Stimulated activated CD8-positive, alpha-beta memory T cell treated with anti-CD3 and anti-CD28 coated beads, Interleukin-12 subunit alpha, Interleukin-12 subunit beta, amount 100 ng/mL, for 1 hour (primary cell): ENCODE data around the gene PTPN12.
"Not testable (repeated sequence)": the region's sequence is repeated elsewhere in the genome, so short reads cannot be mapped to it uniquely, and the experiment has no call there.

Experiments used
- DNase-seq: peaks from one replicate; pipeline ENCODE4 v3.0.0-alpha.2; 2020; ENCODE audit warnings: low read depth

The PTPN12 gene

GRCh38 chr7:77579797-77580196, 42.7 kb downstream of the PTPN12 start:
- no peak for DNase-seq

- DNase-seq: no peak
These were observed 43.8 kb downstream of the PTPN12 start for GRCh38 chr7:77580762-77581350.

DNA sequence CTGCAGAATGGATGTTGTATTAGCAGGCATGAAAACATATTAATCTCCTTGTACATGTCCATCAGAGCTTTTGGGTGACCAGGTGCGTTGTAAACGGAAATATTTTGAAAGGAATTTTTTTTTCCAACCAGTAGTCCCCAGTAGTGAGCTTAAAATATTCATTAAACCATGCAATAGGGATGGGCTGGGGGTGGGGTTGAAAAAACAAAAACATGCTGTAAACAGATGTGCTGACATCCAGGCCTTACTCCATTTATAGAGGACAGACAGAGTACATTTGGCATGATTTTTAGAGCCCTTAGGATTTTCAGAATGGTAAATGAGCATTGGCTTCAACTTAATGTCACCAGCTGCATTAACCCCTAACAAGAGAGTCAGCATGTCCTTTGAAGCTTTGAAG, 50.2 kb downstream of the PTPN12 start:
- no peak for DNase-seq

DNA sequence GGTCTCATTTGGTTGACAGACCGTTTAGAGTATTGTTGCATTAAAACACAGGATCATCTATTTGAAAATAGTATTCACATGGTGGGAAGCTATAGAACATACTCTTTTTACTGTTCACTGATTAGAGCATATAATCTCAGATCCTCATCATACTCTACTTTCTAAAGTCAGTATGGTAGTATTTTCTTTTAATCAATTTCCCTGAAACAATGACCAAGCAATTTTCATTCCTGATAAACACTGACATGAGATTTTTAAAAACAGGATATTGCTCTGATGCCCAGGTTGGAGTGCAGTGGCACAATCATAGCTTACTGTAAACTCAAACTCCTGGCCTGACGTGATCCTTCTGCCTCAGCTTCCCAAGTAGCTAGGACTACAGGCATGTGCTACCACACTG, 63.9 kb downstream of the PTPN12 start:
- no peak for DNase-seq

- DNase-seq: no peak
These were observed 69.5 kb downstream of the PTPN12 start for GRCh38 chr7:77606562-77606961.

DNA sequence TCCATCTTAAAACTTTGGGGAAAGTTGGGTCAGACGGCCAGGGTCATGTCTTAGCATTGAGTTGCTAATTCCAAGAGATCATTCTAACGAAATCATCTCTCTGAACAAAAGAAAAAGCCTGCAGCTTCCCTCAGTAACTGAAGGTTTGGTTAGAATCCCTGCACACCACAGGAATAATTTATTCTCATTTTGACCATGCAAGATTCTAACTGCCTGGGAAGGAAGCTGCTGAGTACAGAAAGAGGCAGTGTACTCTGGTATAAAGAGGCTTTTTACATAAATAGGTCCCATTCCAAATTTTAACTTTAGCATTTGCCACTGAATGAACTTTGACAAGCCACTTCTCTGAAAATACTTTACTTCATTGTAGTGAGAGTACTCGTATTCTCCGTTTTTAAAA, 82.2 kb downstream of the PTPN12 start:
- no peak for DNase-seq

DNA sequence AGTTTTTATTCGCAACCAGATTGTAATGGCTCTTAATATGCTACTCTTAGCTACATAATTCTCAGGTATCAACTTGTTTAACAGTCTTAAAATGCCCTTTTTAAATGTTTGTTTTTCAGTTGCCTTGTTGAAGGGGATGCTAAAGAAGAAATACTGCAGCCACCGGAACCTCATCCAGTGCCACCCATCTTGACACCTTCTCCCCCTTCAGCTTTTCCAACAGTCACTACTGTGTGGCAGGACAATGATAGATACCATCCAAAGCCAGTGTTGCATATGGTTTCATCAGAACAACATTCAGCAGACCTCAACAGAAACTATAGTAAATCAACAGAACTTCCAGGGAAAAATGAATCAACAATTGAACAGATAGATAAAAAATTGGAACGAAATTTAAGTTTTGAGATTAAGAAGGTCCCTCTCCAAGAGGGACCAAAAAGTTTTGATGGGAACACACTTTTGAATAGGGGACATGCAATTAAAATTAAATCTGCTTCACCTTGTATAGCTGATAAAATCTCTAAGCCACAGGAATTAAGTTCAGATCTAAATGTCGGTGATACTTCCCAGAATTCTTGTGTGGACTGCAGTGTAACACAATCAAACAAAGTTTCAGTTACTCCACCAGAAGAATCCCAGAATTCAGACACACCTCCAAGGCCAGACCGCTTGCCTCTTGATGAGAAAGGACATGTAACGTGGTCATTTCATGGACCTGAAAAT, 89.7 kb downstream of the PTPN12 start:
- no peak for DNase-seq

- DNase-seq: no peak
These were observed 90.2 kb downstream of the PTPN12 start for GRCh38 chr7:77627309-77627676.

DNA sequence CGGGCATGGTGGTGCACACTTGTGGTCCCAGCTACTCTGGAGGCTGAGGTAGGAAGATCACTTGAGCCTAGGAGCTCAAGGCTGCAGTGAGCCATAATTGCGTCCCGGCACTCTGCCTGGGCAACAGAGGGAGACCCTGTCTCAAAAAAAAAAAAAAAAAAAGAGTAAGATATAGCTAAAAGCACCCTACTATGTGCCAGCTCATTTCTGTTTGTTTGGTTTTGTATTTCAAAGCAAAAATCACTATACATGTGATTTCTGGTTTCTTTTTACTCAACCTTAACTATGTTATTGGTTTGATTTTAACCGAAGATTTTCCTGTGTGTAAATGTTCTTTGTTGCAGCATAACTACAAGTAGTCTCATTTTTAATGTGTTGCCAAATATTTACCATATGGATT, 92.7 kb downstream of the PTPN12 start:
- DNase-seq: no peak

GRCh38 chr7:77631820-77632219, 94.7 kb downstream of the PTPN12 start:
- no peak for DNase-seq

GRCh38 chr7:77644774-77645173, 107.7 kb downstream of the PTPN12 start:
- no peak for DNase-seq

GRCh38 chr7:77648742-77649338, 111.7 kb downstream of the PTPN12 start:
- no peak for DNase-seq

DNA sequence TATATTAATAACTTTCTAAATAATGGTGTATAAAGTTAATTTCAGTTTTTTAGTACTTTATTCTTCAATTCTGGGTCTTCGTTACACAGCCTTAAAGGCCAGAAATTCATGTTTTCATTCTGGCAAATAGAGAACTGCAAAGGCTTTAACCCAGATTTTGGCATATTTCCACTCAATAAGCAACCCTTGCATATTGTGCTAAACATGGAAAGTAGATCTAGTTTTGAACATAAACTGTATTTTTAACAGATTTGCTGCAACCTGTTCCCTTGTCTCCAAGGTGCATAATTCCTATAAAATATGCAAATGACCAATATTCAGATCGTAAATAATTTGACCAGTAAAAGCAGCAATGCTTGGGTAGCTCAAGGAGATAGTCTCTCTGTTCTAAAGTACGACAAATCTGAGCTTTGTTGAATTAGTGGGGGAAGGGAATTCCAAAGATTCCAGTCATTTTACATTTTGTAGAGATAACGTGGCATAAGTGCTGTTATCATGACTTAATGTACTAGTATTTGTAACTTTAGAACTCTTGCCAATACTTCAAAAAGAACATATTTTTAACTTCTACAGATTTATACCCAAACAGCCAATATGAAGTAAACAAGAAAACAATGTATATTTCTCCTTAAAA, 112.7 kb downstream of the PTPN12 start:
- DNase-seq: no peak

GRCh38 chr7:77651575-77652162, 114.6 kb downstream of the PTPN12 start:
- no peak for DNase-seq

GRCh38 chr7:77652826-77653225, 115.7 kb downstream of the PTPN12 start:
- not testable (repeated sequence) for DNase-seq

DNA sequence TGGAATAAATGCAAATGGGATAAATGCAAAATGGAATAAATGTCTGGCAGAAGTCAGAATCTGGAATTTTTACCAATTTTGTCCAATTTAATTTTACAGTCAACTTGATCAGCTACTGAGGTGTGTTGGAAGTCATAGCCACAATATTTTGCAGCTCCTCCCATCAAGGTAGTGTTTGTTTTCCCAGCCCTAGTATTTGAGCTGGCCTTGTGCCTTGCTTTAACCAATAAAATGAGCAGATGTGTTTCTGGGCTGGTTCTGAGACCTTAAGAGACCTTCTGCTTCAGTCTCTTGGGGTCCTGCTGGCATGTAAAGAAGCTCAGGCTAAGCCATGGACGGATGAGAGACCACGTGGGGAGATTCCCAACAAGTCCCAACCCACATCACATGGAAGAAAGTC, 116.5 kb downstream of the PTPN12 start:
- DNase-seq: no peak

GRCh38 chr7:77655356-77655755, 118.3 kb downstream of the PTPN12 start:
- DNase-seq: no peak

DNA sequence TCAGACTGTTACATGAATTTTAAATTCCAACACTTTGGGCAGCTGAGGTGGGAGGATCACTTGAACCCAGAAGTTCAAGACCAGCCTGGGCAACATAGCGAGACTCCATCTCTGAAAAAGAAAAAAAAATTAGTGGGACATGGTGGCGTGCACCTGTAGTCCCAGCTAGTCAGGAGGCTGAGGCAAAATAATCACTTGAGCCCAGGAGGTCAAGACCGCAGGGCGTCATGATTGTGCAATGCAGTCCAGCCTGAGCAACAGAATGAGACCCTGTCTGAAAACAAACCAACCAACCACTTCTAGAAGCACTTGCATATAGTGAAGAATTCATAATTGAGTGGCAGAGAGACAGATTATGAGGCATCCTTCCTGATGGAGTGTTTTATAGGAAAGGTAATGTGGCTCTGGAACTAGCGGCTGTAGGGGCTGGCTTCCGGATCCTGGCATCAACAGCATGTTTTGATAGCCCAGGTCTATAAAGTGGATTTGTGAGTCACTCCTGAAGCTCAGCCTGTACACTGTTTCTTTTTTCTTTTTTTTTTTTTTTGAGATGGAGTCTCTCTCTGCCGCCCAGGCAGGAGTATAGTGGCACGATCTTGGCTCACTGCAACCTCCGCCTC, 118.9 kb downstream of the PTPN12 start:
- DNase-seq: no peak

DNA sequence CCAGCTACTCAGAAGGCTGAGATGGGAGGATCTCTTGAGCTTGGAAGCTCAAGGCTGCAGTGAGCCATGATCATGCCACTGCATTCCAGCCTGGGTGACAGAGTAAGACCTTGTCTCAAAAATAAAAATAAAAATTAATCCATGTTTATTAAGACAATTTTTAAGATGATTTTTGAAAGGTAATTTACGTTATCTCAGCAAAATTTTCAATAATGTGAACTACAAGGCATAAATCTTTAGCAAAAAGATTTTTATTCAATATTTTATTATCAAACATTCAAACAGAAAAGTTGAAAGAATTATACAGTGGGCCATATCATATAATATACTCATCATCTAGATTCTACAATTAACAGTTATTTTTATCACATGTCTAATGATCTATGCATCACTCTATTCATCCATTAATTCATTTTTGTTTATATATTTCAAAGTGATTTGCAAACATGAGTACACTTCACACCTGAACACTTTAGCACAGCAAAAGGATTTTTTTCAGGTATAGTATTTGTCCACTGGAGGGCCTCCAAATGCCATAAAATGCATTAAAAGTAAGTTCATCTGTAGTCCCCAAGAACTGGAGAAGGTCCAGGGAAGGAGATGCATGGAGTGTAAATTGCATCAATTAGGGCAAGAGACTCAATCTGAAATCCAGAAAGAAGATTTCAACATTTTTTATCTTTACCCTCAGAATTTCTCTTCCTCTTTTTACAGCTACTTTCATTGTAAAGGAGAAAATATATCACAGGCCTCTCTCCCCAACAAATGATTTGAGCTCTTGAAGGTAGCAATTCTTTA, 120.5 kb downstream of the PTPN12 start:
- no peak for DNase-seq

DNA sequence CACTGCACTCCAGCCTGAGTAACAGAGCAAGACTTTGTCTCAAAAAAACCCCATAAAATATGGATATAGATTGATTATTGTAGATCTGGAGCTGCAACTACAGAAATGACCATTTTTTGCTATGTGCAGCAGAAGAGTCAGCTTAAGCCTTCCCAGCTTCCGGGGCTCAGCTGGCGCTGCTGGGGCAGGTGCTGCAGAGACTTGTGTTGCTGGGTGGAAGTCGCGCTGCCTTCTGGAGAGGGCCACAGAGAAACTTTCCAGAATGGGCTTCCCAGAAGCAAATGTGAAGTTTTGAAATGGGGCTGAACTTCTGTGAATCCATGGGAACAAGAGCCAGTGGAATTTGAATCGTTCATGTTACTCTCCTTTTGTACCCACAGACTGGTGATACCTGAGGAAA, 121.8 kb downstream of the PTPN12 start:
- no peak for DNase-seq

GRCh38 chr7:77661816-77662215, 124.7 kb downstream of the PTPN12 start:
- no peak for DNase-seq

DNA sequence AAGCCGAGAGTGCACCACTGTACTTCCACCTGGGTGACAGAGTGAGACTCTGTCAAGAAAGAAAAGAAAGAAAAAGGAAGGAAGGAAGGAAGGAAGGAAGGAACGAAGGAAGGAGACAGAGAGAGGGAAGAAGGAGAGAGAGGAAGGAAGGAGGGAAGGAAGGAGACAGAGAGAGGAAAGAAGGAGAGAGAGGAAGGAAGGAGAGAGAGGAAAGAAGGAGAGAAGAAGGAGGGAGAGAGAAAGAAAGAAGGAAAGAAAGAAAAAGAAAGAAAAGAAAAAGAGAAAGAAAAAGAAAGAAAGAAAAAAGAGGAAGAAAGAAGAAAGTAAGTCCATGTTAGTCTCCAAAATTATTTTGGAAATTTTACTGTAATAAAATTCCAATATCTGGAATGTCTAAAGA, 125.8 kb downstream of the PTPN12 start:
- DNase-seq: no peak
